ENCODE measurements around the gene CNTNAP2. TPM values are rescaled to one million over a fixed set of nuclear protein-coding genes. Genes with fewer than 3 reads are reported as not detected.

CNTNAP2 gene
- total RNA-seq, 4 donors from 2014 or later, result 0.42 TPM; not detected in 3

DNA sequence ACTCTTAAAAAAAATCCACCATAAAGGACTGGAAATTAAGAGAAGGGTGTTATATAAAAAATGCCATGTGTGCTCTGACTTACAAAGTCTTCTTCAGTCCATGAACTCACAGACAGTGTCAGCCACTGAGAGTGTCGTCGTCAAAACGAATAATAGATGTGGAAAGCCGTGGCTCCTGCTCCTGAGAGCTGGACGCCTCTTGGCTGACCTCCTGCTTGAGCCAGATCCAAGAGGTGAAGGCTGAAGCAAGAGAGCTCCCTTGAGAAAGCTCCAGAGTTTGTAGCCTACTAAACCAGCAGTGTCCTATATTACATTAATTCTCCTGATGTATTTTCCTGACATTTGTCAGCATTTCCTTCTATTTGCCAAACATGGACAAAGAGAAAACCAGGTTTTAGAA, 2239.7 kb downstream of the CNTNAP2 start:
- 28 to 32% methylated on average over 5 of the region's 5 CpGs for WGBS, 2 donors
- Histone ChIP-seq H3K27ac (no peak overlapping the region), H3K4me3 (no peak overlapping the region), H3K9me3 (no peaks in the 10 kb centered on the region), H3K4me1 (peaks cover 0 to 12% (median 0%) of the 10 kb centered on the region in 4 donors), H3K36me3 (no peaks in the 10 kb centered on the region), H3K27me3 (no peaks in the 10 kb centered on the region)
- peak in 1 of 2 donors; percentile 53 for DNase-seq (ENCODE audit: low spot score in 2 of 2)
- no peak for TF ChIP-seq CTCF (IDR thresholded peaks at IDR 0.05)
- peak in 1 of 2 donors; percentile 41 for TF ChIP-seq EP300 (IDR thresholded peaks at IDR 0.05)
- no peak for TF ChIP-seq POLR2A (IDR thresholded peaks at IDR 0.05)

- Histone ChIP-seq H3K4me3 (no peak overlapping the region), H3K27me3 (no peaks in the 10 kb centered on the region), H3K4me1 (no peaks in the 10 kb centered on the region), H3K9me3 (no peaks in the 10 kb centered on the region), H3K27ac (no peak overlapping the region), H3K36me3 (no peaks in the 10 kb centered on the region)
- no peak for DNase-seq (ENCODE audit: low spot score in 2 of 2)
- 83 to 90% methylated on average over 5 of the region's 5 CpGs for WGBS, 2 donors
- no peak for TF ChIP-seq EP300 (IDR thresholded peaks at IDR 0.05)
- no peak for TF ChIP-seq CTCF (IDR thresholded peaks at IDR 0.05)
- TF ChIP-seq POLR2A (IDR thresholded peaks at IDR 0.05), result no peak
These were observed 2245.9 kb downstream of the CNTNAP2 start for GRCh38 chr7:148362541-148362940.

- no peak overlapping the region for H3K4me3 ChIP-seq
- peaks cover 0 to 8% (median 0%) of the 10 kb centered on the region in 4 donors for H3K9me3 ChIP-seq
- WGBS, 2 donors, result 79 to 83% methylated on average over 9 of the region's 9 CpGs
- no peak for TF ChIP-seq POLR2A (IDR thresholded peaks at IDR 0.05)
- TF ChIP-seq EP300 (IDR thresholded peaks at IDR 0.05), result no peak
- no peak for TF ChIP-seq CTCF (IDR thresholded peaks at IDR 0.05)
- no peaks in the 10 kb centered on the region for H3K4me1 ChIP-seq
- H3K27me3 ChIP-seq, result no peaks in the 10 kb centered on the region
- DNase-seq (ENCODE audit: low spot score in 2 of 2), result no peak
- H3K36me3 ChIP-seq, result no peaks in the 10 kb centered on the region
- H3K27ac ChIP-seq, result no peak overlapping the region
These were observed 2251.3 kb downstream of the CNTNAP2 start for GRCh38 chr7:148367731-148368475.

DNA sequence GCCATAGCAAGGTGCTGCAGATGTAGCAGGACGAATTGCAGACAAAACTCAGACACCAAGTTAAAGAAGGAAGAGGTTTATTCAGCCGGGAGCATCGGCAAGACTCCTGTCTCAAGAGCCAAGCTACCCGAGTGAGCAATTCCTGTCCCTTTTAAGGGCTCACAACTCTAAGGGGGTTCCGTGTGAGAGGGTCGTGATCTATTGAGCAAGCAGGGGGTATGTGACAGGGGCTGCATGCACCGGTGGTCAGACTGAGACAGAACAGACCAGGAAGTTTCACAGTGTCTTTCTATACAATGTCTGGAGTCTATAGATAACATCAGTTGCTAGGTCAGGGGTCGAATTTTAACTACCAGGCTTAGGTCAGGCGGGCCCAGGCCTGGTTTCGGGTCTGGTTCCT, 2252.0 kb downstream of the CNTNAP2 start:
- Histone ChIP-seq H3K36me3 (no peaks in the 10 kb centered on the region), H3K9me3 (peaks cover 0 to 8% (median 0%) of the 10 kb centered on the region in 4 donors), H3K27me3 (no peaks in the 10 kb centered on the region), H3K4me3 (no peak overlapping the region), H3K27ac (no peak overlapping the region), H3K4me1 (no peaks in the 10 kb centered on the region)
- WGBS, 2 donors, result 74 to 89% methylated on average over 10 of the region's 10 CpGs
- no peak for TF ChIP-seq EP300 (IDR thresholded peaks at IDR 0.05)
- TF ChIP-seq CTCF (IDR thresholded peaks at IDR 0.05), result no peak
- TF ChIP-seq POLR2A (IDR thresholded peaks at IDR 0.05), result no peak
- no peak for DNase-seq (ENCODE audit: low spot score in 2 of 2)

DNA sequence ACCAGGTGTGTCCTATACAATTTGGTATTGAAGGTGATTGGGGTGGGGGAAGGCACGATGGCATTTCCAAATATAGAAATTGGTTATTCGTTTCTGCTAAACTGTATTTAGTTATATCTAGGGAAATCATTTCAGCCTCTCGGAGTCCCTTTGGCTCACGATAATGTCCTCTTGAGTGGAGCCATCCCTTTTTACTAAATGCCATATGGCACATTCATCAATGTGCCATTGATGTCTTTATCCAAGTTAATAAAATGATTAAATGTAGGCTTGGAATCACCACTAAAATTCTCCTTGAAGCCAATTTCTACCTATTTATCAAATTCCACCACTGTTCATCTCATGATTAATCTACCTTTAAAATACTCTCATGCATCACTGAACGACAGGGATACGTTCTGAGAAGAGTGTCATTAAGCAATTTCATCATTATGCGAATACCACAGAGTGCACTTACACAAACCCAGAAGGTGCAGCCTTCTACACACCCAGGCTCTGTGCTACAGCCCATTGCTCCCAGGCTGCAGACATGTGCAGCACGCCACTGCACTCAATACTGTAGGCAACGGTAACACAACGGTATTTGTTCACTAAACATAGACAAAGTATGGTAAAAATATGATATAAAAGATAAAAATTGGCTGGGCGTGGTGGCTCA, 2254.8 kb downstream of the CNTNAP2 start:
- Histone ChIP-seq H3K4me1 (peaks cover 0 to 7% (median 0%) of the 10 kb centered on the region in 4 donors), H3K4me3 (no peak overlapping the region), H3K27me3 (no peaks in the 10 kb centered on the region), H3K9me3 (peaks cover 0 to 8% (median 0%) of the 10 kb centered on the region in 4 donors), H3K36me3 (no peaks in the 10 kb centered on the region), H3K27ac (no peak overlapping the region)
- TF ChIP-seq EP300 (IDR thresholded peaks at IDR 0.05), result no peak
- TF ChIP-seq CTCF (IDR thresholded peaks at IDR 0.05), result no peak
- no peak for TF ChIP-seq POLR2A (IDR thresholded peaks at IDR 0.05)
- 87 to 91% methylated on average over 11 of the region's 11 CpGs for WGBS, 2 donors
- no peak for DNase-seq (ENCODE audit: low spot score in 2 of 2)

All from tibial nerve (tissue), 4 donors.